Measurements from ENCODE around the gene TUBB3. TPM values are rescaled to one million over a fixed set of nuclear protein-coding genes. Genes with fewer than 3 reads are reported as not detected.

TUBB3 gene
- total and polyA plus RNA-seq, 9 of the 15 experiments (the other 6 are each of a cell fraction or from before 2014, with no cell fraction given) = 0.18 to 12.5 (median 5.0) TPM

DNA sequence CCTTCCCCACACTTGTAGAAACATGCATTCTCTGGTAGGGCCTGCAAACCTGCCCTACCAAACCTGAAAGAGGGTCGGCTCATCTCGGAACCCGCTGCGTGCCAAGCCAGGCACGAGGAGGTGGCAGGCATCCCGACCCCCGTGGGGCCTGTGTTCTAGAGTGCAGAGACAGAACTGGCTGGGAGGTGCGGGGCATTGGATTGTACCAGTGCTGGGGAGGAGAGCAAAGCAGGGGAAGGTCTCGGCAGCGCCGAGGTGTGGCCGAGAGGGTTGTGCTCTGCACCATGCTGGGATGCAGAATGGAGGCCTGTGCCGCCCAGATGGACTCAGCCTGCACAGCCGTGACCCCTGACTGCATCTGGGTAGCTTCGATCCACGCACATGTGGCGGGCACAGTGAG, 22.3 kb upstream of the TUBB3 start:
- ChIA-PET POLR2A (no interaction called here), CTCF (ENCODE audit: low intra/inter-chr PET ratio) (no interaction called here)
- no peak overlapping the region for H3K9ac ChIP-seq (ENCODE audit: insufficient read depth in 1 of 2, low read depth in 2 of 2, low read length in 2 of 2)
- H3K4me2 ChIP-seq (ENCODE audit: insufficient read depth, low read length) = no peak overlapping the region
- 98% methylated on average over 17 of the region's 17 CpGs for WGBS (ENCODE audit: insufficient coverage, low coverage, missing lambda C conversion rate)
- no peak for DNase-seq (ENCODE audit: extremely low read depth in 1 of 4, low spot score in 3 of 4)
- no peaks in the 10 kb centered on the region for H3K9me3 ChIP-seq (replicated peaks; ENCODE audit: control insufficient read depth, insufficient read depth, low read depth, low read length)
- H4K20me1 ChIP-seq (replicated peaks; ENCODE audit: control insufficient read depth, insufficient read depth, low read length) = no peaks in the 10 kb centered on the region
- no TSS peak for BruUV-seq (replicated peaks)
- no peak overlapping the region for H3K4me3 ChIP-seq
- no peak for TF ChIP-seq SIX5 (IDR thresholded peaks at IDR 0.05; ENCODE audit: borderline replicate concordance in 1 of 2, insufficient read depth in 1 of 2, low read depth in 1 of 2, low read length in 2 of 2)
- TF ChIP-seq WHSC1 (IDR thresholded peaks at IDR 0.05; ENCODE audit: low read length) = no peak
- TF ChIP-seq KAT8 (IDR thresholded peaks at IDR 0.05; ENCODE audit: low read depth) = no peak
- TF ChIP-seq BACH1 (tag; IDR thresholded peaks at IDR 0.05) = no peak
- TF ChIP-seq NCOA4 (IDR thresholded peaks at IDR 0.05; ENCODE audit: partially characterized antibody) = no peak
- 0 out of 2 replicates have a peak, but pooled peaks have one; percentile 24 for TF ChIP-seq RBFOX2 (IDR thresholded peaks at IDR 0.05; ENCODE audit: low read depth, low read length)
- TF ChIP-seq ZNF232 (CRISPR knock-in tag; IDR thresholded peaks at IDR 0.05) = no peak
- TF ChIP-seq NFATC3 (IDR thresholded peaks at IDR 0.05) = no peak
- H2AFZ ChIP-seq (ENCODE audit: low read depth, low read length) = no peak overlapping the region
- intact Hi-C loops (cut with micrococcal nuclease) (no loop called here), in situ Hi-C loops (cut with MboI) (no loop called here)
- peaks cover 0 to under 1% of the 10 kb centered on the region in 2 experiments; a peak in 1 of 5 replicates for H3K4me1 ChIP-seq (replicated peaks in 1 of 2; ENCODE audit: control insufficient read depth in 2 of 2, insufficient read depth in 2 of 2, low read length in 2 of 2)
- H3K79me2 ChIP-seq (ENCODE audit: control insufficient read depth, insufficient read depth, low read length) = no peaks in the 10 kb centered on the region
- H3K27me3 ChIP-seq (ENCODE audit: control insufficient read depth in 2 of 2, insufficient read depth in 2 of 2, low read length in 2 of 2) = no peaks in the 10 kb centered on the region
- FAIRE-seq = no peak
- peaks cover 78% of the 10 kb centered on the region for H3K36me3 ChIP-seq (ENCODE audit: control insufficient read depth, insufficient read depth, low read length)
- no peak overlapping the region for H3K27ac ChIP-seq (ENCODE audit: extremely low read depth, low read depth, low read length)
- ATAC-seq = no peak
- no peaks in the 10 kb centered on the region for H3K9me1 ChIP-seq (ENCODE audit: control insufficient read depth, insufficient read depth, low read length)

Data from K562 (cell line).